Stomach (tissue), 4 donors: Measurements from ENCODE around the gene LMBR1L.

Experiments used
- CTCF ChIP-seq, 7 experiments: fragments of 450-650 bp in 4 of 7; fragments of 200-600 bp in 3 of 7; sonication (generic) in 3 of 7; IDR thresholded peaks; one replicate each; pipeline ENCODE4 v1.5.1; 2016 to 2019; ENCODE audit warnings: antibody characterized with exemption in 7 of 7, control low read depth in 2 of 7, mild to moderate bottlenecking in 1 of 7
- POLR2AphosphoS5 ChIP-seq, 3 donors: sonication (generic); formaldehyde crosslinking; IDR thresholded peaks; one replicate each; pipeline ENCODE4 v1.6.1; 2016; ENCODE audit warnings: antibody characterized with exemption in 3 of 3

DNA sequence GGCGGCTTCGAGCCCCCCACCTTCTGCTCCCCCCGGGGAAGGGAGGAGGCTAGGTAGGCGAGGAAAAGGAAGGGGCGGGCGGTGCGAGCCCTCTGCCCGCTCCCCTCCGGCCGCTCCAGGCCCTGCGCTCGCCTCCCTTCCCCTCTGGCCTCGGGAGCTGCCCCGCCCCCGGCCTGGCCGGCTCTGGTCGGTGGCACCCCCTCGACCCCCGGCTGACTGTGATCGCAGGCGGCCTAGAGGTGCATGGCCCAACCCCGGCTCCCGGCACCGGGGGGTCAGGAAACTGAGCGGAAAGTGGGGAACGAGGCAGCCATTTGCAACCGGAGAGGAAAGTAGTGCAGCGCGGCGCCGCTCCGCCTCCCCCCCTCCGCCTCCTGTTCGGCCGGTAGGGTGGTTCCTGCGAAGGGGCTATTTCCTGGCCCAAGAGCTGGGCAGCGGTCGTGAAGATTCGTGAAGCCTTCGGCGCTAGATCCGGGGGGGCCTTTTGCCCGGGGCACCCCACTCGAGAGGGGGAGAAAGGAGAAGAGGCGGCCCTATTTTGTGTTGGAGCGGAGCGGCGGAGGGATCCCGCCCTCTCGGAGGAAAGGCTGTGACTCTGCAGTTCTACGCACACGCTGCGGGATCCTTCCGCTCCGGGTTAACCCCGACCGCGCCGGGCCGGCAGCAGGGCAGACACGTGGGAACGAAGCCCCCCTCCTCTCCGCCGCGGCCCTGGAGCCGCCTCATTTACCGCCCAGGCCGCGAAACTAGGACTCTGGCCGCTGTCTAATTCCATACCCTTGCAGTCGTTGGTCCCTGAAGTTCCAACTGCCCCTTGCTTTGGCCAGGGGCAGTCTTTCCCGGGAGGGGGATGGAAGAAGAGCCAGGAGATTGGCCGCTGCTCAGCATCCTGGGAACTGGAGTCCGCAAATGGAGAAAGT is 50.1 kb downstream of the LMBR1L start, which contains the start of gene KMT2D:
- TF ChIP-seq CTCF (IDR thresholded peaks at IDR 0.05) (peak in 3 of 7 experiments; percentile 28 to 61 (median 51)), POLR2AphosphoS5 (IDR thresholded peaks at IDR 0.05) (peak; percentile 74 to 91 (median 89))
